HG03469 (cell line): Measurements from ENCODE around the gene EHD4.

Source experiments
- ATAC-seq: cut with Tn5 transposase; IDR thresholded peaks from one replicate; pipeline ENCODE4 v1.9.1; 2021; ENCODE audit warnings: mild to moderate bottlenecking, moderate library complexity, moderate number of reproducible peaks; ENCODE audit not compliant: unreplicated experiment

The EHD4 gene

DNA sequence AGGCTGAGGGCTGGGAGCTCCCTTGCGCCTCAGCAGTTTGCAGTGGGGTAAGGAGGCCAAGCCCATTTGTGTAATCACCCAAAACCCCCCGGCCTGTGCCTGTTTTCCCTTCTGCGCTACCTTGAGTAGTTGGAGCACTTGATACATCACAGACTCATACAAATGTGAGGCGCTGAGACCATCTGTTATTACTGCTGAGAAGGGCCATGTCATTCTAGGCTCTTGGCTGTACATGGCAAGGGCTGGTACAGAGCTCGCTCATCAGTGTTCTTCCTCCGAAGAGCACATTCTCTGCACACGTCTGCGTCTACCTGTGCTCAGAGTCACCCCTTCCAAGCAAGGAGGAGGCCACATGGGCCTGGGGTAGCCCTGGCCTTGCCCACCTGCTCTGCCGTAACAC is 124.4 kb downstream of the EHD4 start:
- no peak for ATAC-seq

DNA sequence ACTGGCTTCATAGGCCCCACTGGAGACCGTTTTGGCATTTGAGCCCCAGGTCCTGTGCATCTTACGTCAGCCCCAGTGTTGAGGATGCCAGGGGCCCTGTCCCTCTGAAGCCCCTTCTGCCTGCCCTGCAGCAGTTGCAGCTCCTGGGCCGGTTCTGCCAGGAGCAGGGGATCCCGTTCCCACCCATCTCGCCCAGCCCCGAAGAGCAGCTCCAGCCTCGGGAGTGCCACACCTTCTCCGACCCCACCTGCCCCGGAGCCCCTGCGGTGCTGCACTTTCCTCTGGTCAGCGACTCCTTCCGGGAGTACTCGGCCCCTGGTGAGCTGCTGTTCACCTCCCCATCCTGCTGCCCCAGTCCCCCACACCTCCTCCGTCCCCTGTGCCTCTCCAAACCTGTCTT is 125.2 kb downstream of the EHD4 start:
- no peak for ATAC-seq
